T-helper 2 cell treated with Interferon-gamma antibody and Interleukin-4, amounts not matched to agents 5 μg/mL and 100 μg/mL, for 36 hours (primary cell): Measurements from ENCODE around the gene SAMD4B.

Experiments used
- DNase-seq: peaks from one replicate; pipeline ENCODE4 v3.0.0; 2021; ENCODE audit warnings: low spot score
- H3K27ac Mint-ChIP-seq: one replicate; pipeline ENCODE4 v1.8.0; 2021; ENCODE audit warnings: mild to moderate bottlenecking, mixed read lengths
- H3K27me3 Mint-ChIP-seq: one replicate; pipeline ENCODE4 v1.8.0; 2021; ENCODE audit warnings: low read depth, mixed read lengths
- H3K36me3 Mint-ChIP-seq: one replicate; pipeline ENCODE4 v1.8.0; 2021; ENCODE audit warnings: low read depth, mixed read lengths
- H3K4me1 Mint-ChIP-seq: one replicate; pipeline ENCODE4 v1.8.0; 2021; ENCODE audit warnings: low read depth, mixed read lengths
- H3K4me3 Mint-ChIP-seq: one replicate; pipeline ENCODE4 v1.8.0; 2022; ENCODE audit warnings: mild to moderate bottlenecking, moderate library complexity, mixed read lengths
- H3K9me3 Mint-ChIP-seq: one replicate; pipeline ENCODE4 v1.8.0; 2021; ENCODE audit warnings: mixed read lengths

Gene SAMD4B

DNA sequence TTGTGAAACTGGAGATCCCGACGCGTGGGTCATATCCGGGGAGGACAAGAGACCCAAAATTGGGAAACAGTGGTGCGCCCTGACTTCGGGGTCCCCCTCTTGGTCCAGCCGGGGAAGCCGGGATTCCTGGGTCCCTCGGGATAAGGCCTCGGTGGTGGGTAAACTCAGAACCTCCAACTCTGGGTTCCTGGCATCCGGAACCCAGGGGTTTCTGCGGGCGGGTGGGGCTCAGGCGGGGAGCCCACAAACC, 65.1 kb downstream of the SAMD4B start:
- peak overlapping the region; percentile 90 for H3K4me3 Mint-ChIP-seq
- peaks cover 37% of the 10 kb centered on the region for H3K4me1 Mint-ChIP-seq
- peaks cover 38% of the 10 kb centered on the region for H3K36me3 Mint-ChIP-seq
- DNase-seq, result no peak
- peak overlapping the region; percentile 98 for H3K27ac Mint-ChIP-seq
- no peaks in the 10 kb centered on the region for H3K9me3 Mint-ChIP-seq
- H3K27me3 Mint-ChIP-seq, result peaks cover 4% of the 10 kb centered on the region

DNA sequence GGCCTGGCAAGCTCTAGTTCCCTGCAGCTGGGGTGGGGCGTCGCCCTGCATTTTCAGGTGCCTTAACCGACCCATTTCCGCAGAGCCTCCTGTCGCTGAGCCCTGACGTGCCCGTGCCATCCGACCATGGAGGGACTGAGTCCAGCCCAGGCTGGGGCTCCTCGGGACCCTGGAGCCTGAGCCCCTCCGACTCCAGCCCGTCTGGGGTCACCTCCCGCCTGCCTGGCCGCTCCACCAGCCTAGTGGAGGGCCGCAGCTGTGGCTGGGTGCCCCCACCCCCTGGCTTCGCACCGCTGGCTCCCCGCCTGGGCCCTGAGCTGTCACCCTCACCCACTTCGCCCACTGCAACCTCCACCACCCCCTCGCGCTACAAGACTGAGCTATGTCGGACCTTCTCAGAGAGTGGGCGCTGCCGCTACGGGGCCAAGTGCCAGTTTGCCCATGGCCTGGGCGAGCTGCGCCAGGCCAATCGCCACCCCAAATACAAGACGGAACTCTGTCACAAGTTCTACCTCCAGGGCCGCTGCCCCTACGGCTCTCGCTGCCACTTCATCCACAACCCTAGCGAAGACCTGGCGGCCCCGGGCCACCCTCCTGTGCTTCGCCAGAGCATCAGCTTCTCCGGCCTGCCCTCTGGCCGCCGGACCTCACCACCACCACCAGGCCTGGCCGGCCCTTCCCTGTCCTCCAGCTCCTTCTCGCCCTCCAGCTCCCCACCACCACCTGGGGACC, 65.6 kb downstream of the SAMD4B start:
- DNase-seq, result peak; percentile 56
- Mint-ChIP-seq H3K9me3 (no peaks in the 10 kb centered on the region), H3K36me3 (peaks cover 38% of the 10 kb centered on the region), H3K27me3 (peaks cover 4% of the 10 kb centered on the region), H3K4me3 (peak overlapping the region; percentile 90), H3K4me1 (peaks cover 36% of the 10 kb centered on the region), H3K27ac (peak overlapping the region; percentile 98)

DNA sequence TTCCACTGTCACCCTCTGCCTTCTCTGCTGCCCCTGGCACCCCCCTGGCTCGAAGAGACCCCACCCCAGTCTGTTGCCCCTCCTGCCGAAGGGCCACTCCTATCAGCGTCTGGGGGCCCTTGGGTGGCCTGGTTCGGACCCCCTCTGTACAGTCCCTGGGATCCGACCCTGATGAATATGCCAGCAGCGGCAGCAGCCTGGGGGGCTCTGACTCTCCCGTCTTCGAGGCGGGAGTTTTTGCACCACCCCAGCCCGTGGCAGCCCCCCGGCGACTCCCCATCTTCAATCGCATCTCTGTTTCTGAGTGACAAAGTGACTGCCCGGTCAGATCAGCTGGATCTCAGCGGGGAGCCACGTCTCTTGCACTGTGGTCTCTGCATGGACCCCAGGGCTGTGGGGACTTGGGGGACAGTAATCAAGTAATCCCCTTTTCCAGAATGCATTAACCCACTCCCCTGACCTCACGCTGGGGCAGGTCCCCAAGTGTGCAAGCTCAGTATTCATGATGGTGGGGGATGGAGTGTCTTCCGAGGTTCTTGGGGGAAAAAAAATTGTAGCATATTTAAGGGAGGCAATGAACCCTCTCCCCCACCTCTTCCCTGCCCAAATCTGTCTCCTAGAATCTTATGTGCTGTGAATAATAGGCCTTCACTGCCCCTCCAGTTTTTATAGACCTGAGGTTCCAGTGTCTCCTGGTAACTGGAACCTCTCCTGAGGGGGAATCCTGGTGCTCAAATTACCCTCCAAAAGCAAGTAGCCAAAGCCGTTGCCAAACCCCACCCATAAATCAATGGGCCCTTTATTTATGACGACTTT, 66.4 kb downstream of the SAMD4B start:
- Mint-ChIP-seq H3K9me3 (no peaks in the 10 kb centered on the region), H3K27me3 (peaks cover 4% of the 10 kb centered on the region), H3K27ac (peak overlapping the region; percentile 98), H3K4me1 (peaks cover 36% of the 10 kb centered on the region), H3K4me3 (peak overlapping the region; percentile 90), H3K36me3 (peaks cover 38% of the 10 kb centered on the region)
- DNase-seq, result no peak

DNA sequence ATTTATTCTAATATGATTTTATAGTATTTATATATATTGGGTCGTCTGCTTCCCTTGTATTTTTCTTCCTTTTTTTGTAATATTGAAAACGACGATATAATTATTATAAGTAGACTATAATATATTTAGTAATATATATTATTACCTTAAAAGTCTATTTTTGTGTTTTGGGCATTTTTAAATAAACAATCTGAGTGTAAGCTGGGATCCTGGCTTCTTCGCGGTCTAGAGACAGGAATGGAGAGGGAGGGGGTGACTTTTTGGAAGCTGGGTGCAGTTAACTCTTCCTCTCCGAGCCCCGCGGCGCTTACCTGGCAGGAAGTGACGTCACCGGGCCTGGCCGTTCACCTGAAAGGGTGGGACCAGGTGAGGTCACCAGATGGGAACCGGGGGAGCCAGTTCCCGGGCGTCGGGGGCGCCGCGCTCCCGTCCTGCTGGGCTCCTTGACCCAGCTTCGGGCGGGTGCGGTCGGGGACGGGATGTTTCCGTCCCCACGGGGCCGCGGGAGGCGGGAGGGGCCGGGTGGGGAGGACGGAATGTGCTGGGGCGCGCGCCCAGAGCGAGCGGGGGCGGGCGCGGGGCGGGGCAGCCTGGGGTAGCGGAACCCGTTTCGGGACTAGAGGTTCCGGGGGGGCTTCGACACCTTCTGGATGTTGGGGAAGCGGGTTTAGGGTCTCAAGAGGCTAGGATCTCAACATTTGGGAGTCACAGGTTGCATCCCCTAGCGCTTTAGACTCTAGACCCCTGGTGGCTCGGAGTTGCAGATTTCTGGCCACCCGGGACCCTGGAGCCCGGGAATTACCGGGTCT, 67.2 kb downstream of the SAMD4B start:
- DNase-seq, result peak; percentile 71
- Mint-ChIP-seq H3K27me3 (peaks cover 4% of the 10 kb centered on the region), H3K4me3 (peak overlapping the region; percentile 90), H3K4me1 (peaks cover 40% of the 10 kb centered on the region), H3K9me3 (no peaks in the 10 kb centered on the region), H3K27ac (peak overlapping the region; percentile 98), H3K36me3 (peaks cover 41% of the 10 kb centered on the region)

DNA sequence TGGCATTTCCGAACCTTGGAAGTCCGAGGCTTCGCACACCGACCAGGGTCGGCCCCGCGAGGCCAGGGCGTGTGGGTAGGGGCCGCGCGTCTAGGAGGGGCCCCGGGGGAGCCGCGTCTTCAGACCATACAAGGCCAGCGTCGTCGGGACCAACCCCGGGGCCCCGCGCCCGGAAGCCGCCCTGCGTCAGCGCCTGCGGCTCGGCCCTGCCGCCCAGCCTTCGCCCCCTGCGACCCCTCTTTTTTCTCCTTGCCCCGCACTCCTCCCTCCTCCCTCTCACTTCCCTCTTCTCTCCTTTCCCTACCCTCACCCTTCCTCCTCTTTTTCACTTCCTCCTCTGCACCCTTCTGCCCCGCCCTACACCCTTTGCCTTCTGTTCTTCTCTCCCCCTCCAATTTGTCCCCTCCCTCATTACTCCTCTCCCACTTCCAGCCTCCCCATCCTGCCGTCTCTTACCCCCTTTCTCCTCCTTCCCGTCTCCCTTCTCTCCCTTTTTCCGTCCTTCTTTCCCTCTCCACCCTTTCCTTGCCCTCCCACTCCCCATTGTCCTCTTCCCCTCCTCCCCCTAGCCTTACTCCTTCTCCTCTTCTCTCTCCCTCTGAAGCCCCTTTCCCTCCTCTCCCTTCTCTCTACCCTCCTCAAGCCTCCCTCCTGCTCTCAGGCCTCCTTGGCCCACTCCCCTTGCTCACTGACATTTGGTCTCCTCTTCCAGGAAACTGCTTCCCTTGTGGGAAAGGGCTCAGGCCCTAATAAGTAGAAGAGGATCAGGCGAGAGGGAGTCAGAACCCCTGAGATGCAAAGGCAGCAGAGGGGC, 68.0 kb downstream of the SAMD4B start:
- peaks cover 4% of the 10 kb centered on the region for H3K27me3 Mint-ChIP-seq
- H3K9me3 Mint-ChIP-seq, result no peaks in the 10 kb centered on the region
- peaks cover 43% of the 10 kb centered on the region for H3K36me3 Mint-ChIP-seq
- H3K4me1 Mint-ChIP-seq, result peaks cover 40% of the 10 kb centered on the region
- H3K27ac Mint-ChIP-seq, result peak overlapping the region; percentile 94
- DNase-seq, result peak; percentile 63
- peak overlapping the region; percentile 85 for H3K4me3 Mint-ChIP-seq

DNA sequence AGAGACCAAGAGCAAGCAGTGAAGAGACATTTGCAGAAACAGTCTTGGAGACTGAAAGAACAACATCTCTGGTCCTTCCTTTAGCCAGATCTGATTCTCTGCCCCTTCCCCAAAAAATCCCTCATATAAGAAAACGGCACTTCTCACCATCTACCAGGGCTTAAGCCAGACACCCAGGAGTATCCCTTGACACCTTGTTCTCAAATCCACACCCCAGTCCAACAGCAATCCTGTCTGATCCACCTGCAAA, 68.5 kb downstream of the SAMD4B start:
- no peak for DNase-seq
- H3K4me1 Mint-ChIP-seq, result peaks cover 35% of the 10 kb centered on the region
- H3K27ac Mint-ChIP-seq, result peak overlapping the region; percentile 94
- H3K36me3 Mint-ChIP-seq, result peaks cover 43% of the 10 kb centered on the region
- peak overlapping the region; percentile 85 for H3K4me3 Mint-ChIP-seq
- no peaks in the 10 kb centered on the region for H3K9me3 Mint-ChIP-seq
- H3K27me3 Mint-ChIP-seq, result peaks cover 4% of the 10 kb centered on the region

DNA sequence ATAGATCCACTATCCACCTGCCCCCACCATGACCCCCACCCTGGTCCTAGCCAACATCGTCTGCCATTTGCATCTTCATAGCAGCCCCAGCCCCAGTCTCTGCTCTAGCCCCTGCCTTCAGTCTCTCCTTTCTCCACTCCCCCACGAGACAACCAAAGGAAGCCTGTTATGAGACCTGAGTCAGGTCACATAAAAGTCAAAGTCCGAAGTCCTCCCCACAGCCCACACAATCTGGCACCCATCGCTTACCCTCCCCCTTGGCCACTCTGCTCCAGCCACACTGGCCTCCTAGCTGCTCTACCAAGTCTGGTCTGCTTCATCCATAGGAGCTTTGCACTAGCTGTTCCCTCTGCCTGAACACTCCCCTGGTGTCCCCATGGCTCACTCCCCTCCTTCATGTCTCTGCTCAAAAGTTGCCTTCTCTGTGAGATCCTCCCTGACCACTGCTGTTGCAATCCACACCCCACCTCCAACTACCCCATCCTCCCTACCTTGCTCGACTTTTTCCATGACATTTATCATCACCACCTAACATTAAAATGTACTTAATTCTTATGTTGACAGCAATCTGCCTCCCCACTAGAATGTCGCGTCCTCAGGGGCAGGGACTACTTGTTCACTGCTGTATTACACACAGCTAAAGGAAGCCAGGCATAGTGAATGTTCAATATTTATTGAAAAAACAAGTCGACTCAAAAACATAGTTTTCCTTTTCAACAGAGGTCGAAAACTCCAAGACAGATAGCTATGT, 69.0 kb downstream of the SAMD4B start:
- Mint-ChIP-seq H3K36me3 (peaks cover 41% of the 10 kb centered on the region), H3K4me3 (peak overlapping the region; percentile 85)
- DNase-seq, result no peak

DNA sequence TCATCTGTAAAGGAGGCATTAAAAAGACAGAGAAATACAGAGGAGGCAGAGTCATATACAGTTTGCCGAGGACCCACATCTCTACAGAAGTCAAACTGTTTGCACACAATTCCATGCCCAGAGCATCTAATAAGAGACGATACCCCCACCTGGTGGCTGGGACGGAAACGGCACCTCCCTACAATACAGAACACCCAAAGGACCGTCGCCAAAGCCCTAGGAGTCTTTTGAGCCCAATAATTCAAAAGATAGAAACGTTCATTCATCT, 69.5 kb downstream of the SAMD4B start:
- H3K4me1 Mint-ChIP-seq, result peaks cover 30% of the 10 kb centered on the region
- peaks cover 4% of the 10 kb centered on the region for H3K27me3 Mint-ChIP-seq

More for the DNA sequence above, 69.0 kb downstream of the SAMD4B start:
- H3K27me3 Mint-ChIP-seq, result peaks cover 4% of the 10 kb centered on the region
- peaks cover 31% of the 10 kb centered on the region for H3K4me1 Mint-ChIP-seq
- H3K27ac Mint-ChIP-seq, result peak overlapping the region; percentile 94
- no peaks in the 10 kb centered on the region for H3K9me3 Mint-ChIP-seq

DNA sequence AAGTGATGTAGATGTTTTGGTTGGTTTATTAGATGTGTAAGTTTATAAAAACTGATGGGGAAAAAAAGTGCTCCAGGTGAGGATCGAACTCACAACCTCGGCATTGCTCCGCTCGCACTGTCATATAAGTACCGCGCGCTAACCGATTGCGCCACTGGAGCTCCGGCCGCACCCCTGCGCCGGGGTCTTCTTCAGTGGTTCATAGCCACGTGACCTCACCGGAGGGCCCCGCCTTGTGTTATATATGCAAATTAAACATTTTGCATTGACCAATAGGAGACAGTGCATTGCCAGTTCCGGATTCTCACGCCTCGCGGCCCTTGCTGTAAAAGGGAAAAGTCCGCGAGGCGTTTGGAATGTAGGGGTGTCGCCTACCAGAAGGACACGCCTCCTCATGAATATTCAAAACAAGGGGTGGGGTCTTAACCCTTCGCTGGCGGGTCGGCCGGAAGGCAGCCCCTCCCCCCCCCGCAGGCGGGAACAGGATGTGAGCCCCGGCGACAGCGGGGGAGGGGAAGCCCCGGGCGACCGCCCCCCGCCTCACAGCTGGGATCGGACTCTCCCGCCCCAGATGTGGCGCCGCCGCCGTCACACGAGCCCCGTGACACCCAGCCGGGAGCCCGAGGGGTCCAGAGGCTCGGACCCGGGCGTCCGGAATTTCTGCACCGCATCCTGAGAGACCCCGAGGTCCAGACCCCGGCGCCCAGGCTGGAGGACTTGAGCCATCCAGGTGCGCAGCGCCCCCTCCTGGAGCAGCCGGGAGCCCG, 70.1 kb downstream of the SAMD4B start, which contains the start of gene PLEKHG2:
Gene PLEKHG2, plus strand, starts transcription at position 570 of the 767 bp plus-strand sequence. CDS start 1,418 bp downstream, outside the sequence.
- Mint-ChIP-seq H3K4me3 (peak within 1 kb of the TSS; percentile 88), H3K36me3 (peaks cover 37% of the 10 kb centered on the region), H3K4me1 (peaks cover 30% of the 10 kb centered on the region), H3K9me3 (no peaks in the 10 kb centered on the region), H3K27ac (peak within 1 kb of the TSS; percentile 94), H3K27me3 (peaks cover 4% of the 10 kb centered on the region)
- DNase-seq, result peak; percentile 96

More for the DNA sequence above, 69.5 kb downstream of the SAMD4B start:
- peaks cover 41% of the 10 kb centered on the region for H3K36me3 Mint-ChIP-seq
- peak overlapping the region; percentile 85 for H3K4me3 Mint-ChIP-seq
- H3K9me3 Mint-ChIP-seq, result no peaks in the 10 kb centered on the region
- peak; percentile 84 for DNase-seq
- peak overlapping the region; percentile 94 for H3K27ac Mint-ChIP-seq

DNA sequence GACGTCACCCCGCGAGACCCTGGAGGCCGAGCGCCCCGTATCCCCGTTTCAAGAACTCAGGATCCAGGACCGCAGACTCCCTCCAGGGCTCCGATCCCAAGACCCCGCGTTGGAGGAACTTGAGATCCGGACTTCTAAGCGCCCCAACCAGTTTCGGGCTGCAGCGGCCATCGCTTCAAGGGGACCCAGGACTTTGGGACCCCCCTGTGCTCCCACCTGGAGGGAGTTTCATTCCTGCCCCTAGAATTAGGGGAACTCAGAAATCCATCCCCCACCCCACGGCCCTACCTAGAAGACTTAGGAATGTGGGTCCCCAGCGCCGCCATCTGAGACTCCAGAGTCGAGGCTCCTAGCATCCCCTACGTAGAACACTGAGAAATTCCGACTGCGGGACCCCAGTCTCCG, 70.6 kb downstream of the SAMD4B start:
- Mint-ChIP-seq H3K4me1 (peaks cover 30% of the 10 kb centered on the region), H3K4me3 (peak overlapping the region; percentile 85), H3K9me3 (no peaks in the 10 kb centered on the region), H3K36me3 (peaks cover 33% of the 10 kb centered on the region), H3K27me3 (peaks cover 4% of the 10 kb centered on the region), H3K27ac (peak overlapping the region; percentile 94)
- no peak for DNase-seq

DNA sequence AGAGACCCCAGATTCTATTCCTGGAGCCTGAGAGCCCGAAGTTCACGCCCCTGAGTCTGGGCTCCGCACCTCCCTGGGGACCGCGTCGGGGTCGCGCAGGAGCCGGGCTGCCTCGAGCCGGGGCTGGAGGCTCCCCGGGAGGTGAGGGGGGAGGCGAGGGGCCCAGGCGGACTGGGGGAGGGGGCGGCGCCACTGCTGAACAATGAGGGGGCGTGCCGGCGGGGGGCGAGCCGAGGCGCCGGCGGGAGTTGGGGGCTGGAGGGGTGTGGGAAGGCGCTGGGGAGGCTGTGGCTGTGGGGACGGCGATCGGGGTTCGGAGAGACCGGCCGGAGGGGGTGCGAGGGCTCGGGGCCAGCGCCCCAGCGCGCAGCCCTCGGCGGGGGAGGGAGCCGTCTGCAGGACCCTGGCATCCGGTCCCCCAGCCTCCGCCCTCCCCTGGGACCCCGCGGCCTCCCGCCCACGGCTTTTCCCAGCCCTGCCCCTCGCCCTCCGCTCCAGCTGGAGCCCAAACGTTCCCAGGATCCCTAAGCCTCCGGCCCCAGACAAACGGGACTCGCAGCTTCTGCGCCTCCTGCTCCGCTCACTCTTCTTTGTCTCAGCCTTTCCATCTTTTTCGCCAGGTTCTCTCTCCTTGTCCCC, 71.2 kb downstream of the SAMD4B start:
- H3K4me3 Mint-ChIP-seq, result peak overlapping the region; percentile 88
- H3K4me1 Mint-ChIP-seq, result peaks cover 30% of the 10 kb centered on the region
- H3K9me3 Mint-ChIP-seq, result no peaks in the 10 kb centered on the region
- peak overlapping the region; percentile 94 for H3K27ac Mint-ChIP-seq
- peaks cover 28% of the 10 kb centered on the region for H3K36me3 Mint-ChIP-seq
- peaks cover 4% of the 10 kb centered on the region for H3K27me3 Mint-ChIP-seq
- no peak for DNase-seq

DNA sequence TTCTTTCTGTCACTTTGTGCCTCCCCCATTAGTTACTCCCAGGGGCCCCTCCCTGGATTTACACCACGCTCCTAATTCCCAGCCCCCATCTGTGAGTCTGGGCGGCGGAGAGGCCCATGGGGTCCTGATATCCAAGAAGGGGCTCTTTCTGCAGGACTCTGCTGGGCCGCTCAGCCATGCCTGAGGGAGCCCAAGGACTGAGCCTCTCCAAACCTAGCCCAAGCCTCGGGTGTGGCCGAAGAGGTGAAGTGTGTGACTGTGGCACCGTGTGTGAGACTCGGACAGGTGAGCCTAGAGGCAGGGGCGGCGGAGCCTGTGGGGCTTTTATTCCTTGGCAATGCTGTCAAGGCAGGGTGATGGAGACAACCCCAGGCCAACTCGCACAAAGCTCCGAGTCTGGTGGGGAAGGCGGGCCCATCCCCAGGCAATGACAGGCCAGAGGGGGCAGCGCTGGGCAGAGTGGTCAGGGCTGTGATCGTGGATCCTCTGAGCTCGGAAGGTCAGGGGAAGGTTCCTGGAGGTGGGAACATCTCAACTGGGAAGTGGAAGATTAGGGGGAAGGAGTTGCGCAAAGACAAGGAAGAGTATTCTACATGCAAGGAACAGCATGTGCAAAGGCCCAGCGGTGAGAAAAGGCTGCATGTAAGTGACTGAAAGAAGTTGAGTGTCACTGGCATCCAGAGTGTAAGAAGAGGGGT, 71.8 kb downstream of the SAMD4B start:
- DNase-seq, result no peak
- peaks cover 4% of the 10 kb centered on the region for H3K27me3 Mint-ChIP-seq
- peak overlapping the region; percentile 88 for H3K4me3 Mint-ChIP-seq
- H3K36me3 Mint-ChIP-seq, result peaks cover 24% of the 10 kb centered on the region
- H3K9me3 Mint-ChIP-seq, result no peaks in the 10 kb centered on the region
- peaks cover 30% of the 10 kb centered on the region for H3K4me1 Mint-ChIP-seq
- H3K27ac Mint-ChIP-seq, result peak overlapping the region; percentile 88
